Hepatocyte (in vitro differentiated cells): Measurements from ENCODE around the gene SYT8. TPM values are rescaled to one million over a fixed set of nuclear protein-coding genes. Genes with fewer than 3 reads are reported as not detected.

Experiments used
- DNase-seq: peaks from one replicate; pipeline ENCODE4 v3.0.0-alpha.2; 2016; ENCODE audit warnings: low spot score
- H2AFZ ChIP-seq: fragments of 200-600 bp; sonication (generic); 2 replicates; pipeline ENCODE4 v1.6.0; 2016; ENCODE audit warnings: antibody characterized with exemption, mild to moderate bottlenecking
- H3K27ac ChIP-seq: fragments of 200-600 bp; sonication (generic); 2 replicates; pipeline ENCODE4 v1.5.1; 2016; ENCODE audit warnings: mild to moderate bottlenecking
- H3K27me3 ChIP-seq: fragments of 200-600 bp; sonication (generic); 2 replicates; pipeline ENCODE4 v1.6.1; 2016
- H3K36me3 ChIP-seq: fragments of 200-600 bp; sonication (generic); replicated peaks from 2 replicates; pipeline ENCODE4 v1.5.1; 2016; ENCODE audit warnings: low read depth; ENCODE audit not compliant: insufficient read depth
- H3K4me1 ChIP-seq: fragments of 200-600 bp; sonication (generic); 2 replicates; pipeline ENCODE4 v1.5.1; 2016; ENCODE audit warnings: mild to moderate bottlenecking, moderate library complexity; ENCODE audit not compliant: insufficient read depth
- H3K4me2 ChIP-seq: fragments of 200-600 bp; sonication (generic); 2 replicates; pipeline ENCODE4 v1.6.0; 2016
- H3K4me3 ChIP-seq: fragments of 200-600 bp; sonication (generic); 2 replicates; pipeline ENCODE4 v1.5.1; 2016; ENCODE audit warnings: mild to moderate bottlenecking
- H3K79me2 ChIP-seq: fragments of 200-600 bp; sonication (generic); 2 replicates; pipeline ENCODE4 v1.6.0; 2017; ENCODE audit warnings: mild to moderate bottlenecking
- H3K9me2 ChIP-seq: fragments of 200-600 bp; sonication (generic); replicated peaks from 2 replicates; pipeline ENCODE4 v1.6.0; 2017; ENCODE audit warnings: mild to moderate bottlenecking; ENCODE audit not compliant: insufficient read depth
- H3K9me3 ChIP-seq: fragments of 200-600 bp; sonication (generic); 2 replicates; pipeline ENCODE4 v1.5.1; 2016; ENCODE audit warnings: low read depth, mild to moderate bottlenecking
- H4K20me1 ChIP-seq: fragments of 200-600 bp; sonication (generic); 2 replicates; pipeline ENCODE4 v1.6.0; 2016; ENCODE audit warnings: mild to moderate bottlenecking; ENCODE audit not compliant: insufficient read depth, poor library complexity, severe bottlenecking
- CTCF ChIP-seq: fragments of 200-600 bp; sonication (generic); IDR thresholded peaks from 2 replicates; pipeline ENCODE4 v1.5.1; 2016; ENCODE audit warnings: antibody characterized with exemption, mild to moderate bottlenecking; ENCODE audit not compliant: poor library complexity
- EZH2 ChIP-seq: fragments of 200-600 bp; sonication (generic); IDR thresholded peaks from 2 replicates; pipeline ENCODE4 v1.6.1; 2016; ENCODE audit warnings: antibody characterized with exemption, mild to moderate bottlenecking, borderline replicate concordance
- EZH2phosphoT487 ChIP-seq: fragments of 200-600 bp; sonication (generic); IDR thresholded peaks from one replicate; pipeline ENCODE4 v1.6.1; 2018; ENCODE audit warnings: antibody characterized with exemption, mild to moderate bottlenecking, low read depth, moderate library complexity; ENCODE audit not compliant: unreplicated experiment, severe bottlenecking
- WGBS: methylation state at CpG from one replicate; pipeline ENCODE4 v1.1.6; 2016; ENCODE audit warnings: low lambda C conversion rate; ENCODE audit errors: missing lambda C conversion rate; 5-methylcytosine and 5-hydroxymethylcytosine counted together
- polyA plus RNA-seq: library from polyadenylated mRNA; unstranded; fragments of >200 nt; fragmentation: Nextera tagmentation; extraction: Ambion mirVana; gene quantifications from 2 replicates; pipeline ENCODE4 v1.2.1, GENCODE V29; 2016
- total RNA-seq: library from RNA; depleted of rRNA; stranded (reverse); fragments of >200 nt; gene quantifications from 2 replicates; pipeline ENCODE4 v1.2.3, GENCODE V29; 2014

Gene SYT8
- total and polyA plus RNA-seq, 2 experiments from 2014 or later: 6.3 to 29.2 TPM

- no peak within 1 kb of the TSS for H3K4me3 ChIP-seq
- H3K4me1 ChIP-seq: no peaks in the 10 kb centered on the region
- no peak for DNase-seq
- no peaks in the 10 kb centered on the region for H4K20me1 ChIP-seq
- H3K9me2 ChIP-seq: no peaks in the 10 kb centered on the region
- no peak within 1 kb of the TSS for H3K4me2 ChIP-seq
- 89% methylated on average over 18 of the region's 18 CpGs for WGBS
- no peak within 1 kb of the TSS for H2AFZ ChIP-seq
- H3K27me3 ChIP-seq: no peaks in the 10 kb centered on the region
- no peaks in the 10 kb centered on the region for H3K36me3 ChIP-seq
- no peaks in the 10 kb centered on the region for H3K9me3 ChIP-seq
- no peaks in the 10 kb centered on the region for H3K79me2 ChIP-seq
- TF ChIP-seq CTCF (no peak), EZH2 (no peak), EZH2phosphoT487 (no peak)
- no peak within 1 kb of the TSS for H3K27ac ChIP-seq
Measured at GRCh38 chr11:1852877-1853276, 18.1 kb downstream of the SYT8 start, which contains the start of gene LSP1. TSS of gene LSP1 (plus strand) at chr11:1853084. CDS start at chr11:1853145, 61 bp downstream.

- Histone ChIP-seq H2AFZ (no peak overlapping the region), H3K27me3 (no peaks in the 10 kb centered on the region), H3K9me2 (no peaks in the 10 kb centered on the region), H3K79me2 (no peaks in the 10 kb centered on the region), H3K9me3 (no peaks in the 10 kb centered on the region), H3K4me3 (no peak overlapping the region), H3K36me3 (no peaks in the 10 kb centered on the region), H3K4me1 (no peaks in the 10 kb centered on the region), H4K20me1 (no peaks in the 10 kb centered on the region), H3K27ac (no peak overlapping the region), H3K4me2 (no peak overlapping the region)
- WGBS: 92% methylated on average over 19 of the region's 19 CpGs
- TF ChIP-seq CTCF: no peak
- TF ChIP-seq EZH2: no peak
- TF ChIP-seq EZH2phosphoT487: no peak
- no peak for DNase-seq
Measured at GRCh38 chr11:1853376-1854131, 18.8 kb downstream of the SYT8 start.

- WGBS: 91% methylated on average over 24 of the region's 27 CpGs
- no peaks in the 10 kb centered on the region for H3K27me3 ChIP-seq
- no peak overlapping the region for H3K4me2 ChIP-seq
- H4K20me1 ChIP-seq: no peaks in the 10 kb centered on the region
- H3K4me1 ChIP-seq: no peaks in the 10 kb centered on the region
- H3K79me2 ChIP-seq: no peaks in the 10 kb centered on the region
- no peak overlapping the region for H2AFZ ChIP-seq
- H3K4me3 ChIP-seq: no peak overlapping the region
- H3K9me3 ChIP-seq: no peaks in the 10 kb centered on the region
- TF ChIP-seq CTCF: no peak
- no peak for TF ChIP-seq EZH2phosphoT487
- no peak for TF ChIP-seq EZH2
- no peaks in the 10 kb centered on the region for H3K9me2 ChIP-seq
- no peaks in the 10 kb centered on the region for H3K36me3 ChIP-seq
- DNase-seq: no peak
- no peak overlapping the region for H3K27ac ChIP-seq
Measured at GRCh38 chr11:1854132-1854948, 19.6 kb downstream of the SYT8 start.
